ENCODE data around the gene RAB11FIP4.

- TF ChIP-seq POLR2A (IDR thresholded peaks at IDR 0.05) (no peak), CTCF (IDR thresholded peaks at IDR 0.05) (no peak)
Observed at GRCh38 chr17:31433091-31433790, 41.8 kb downstream of the RAB11FIP4 start.
